Inflammatory macrophage treated with lipopolysaccharide for 4 hours (primary cell): ENCODE results near the gene QDPR.
"Not testable (repeated sequence)": the region's sequence is repeated elsewhere in the genome, so short reads cannot be mapped to it uniquely, and the experiment has no call there.

Source experiments
- DNase-seq: peaks from one replicate; pipeline ENCODE4 v3.0.0-alpha.2; 2020

QDPR gene

GRCh38 chr4:17489721-17490120, 22.2 kb downstream of the QDPR start:
- no peak for DNase-seq

- DNase-seq: no peak
Measured at GRCh38 chr4:17489123-17489522, 22.8 kb downstream of the QDPR start.

- DNase-seq: no peak
Measured at GRCh38 chr4:17482716-17483115, 29.2 kb downstream of the QDPR start.

- no peak for DNase-seq
Measured at GRCh38 chr4:17480955-17481354, 30.9 kb downstream of the QDPR start.

GRCh38 chr4:17480210-17480927, 31.5 kb downstream of the QDPR start:
- DNase-seq: no peak

GRCh38 chr4:17477774-17478472, 34.0 kb downstream of the QDPR start:
- DNase-seq: no peak

GRCh38 chr4:17476853-17477252, 35.0 kb downstream of the QDPR start:
- peak; percentile 78 for DNase-seq

GRCh38 chr4:17475481-17475880, 36.4 kb downstream of the QDPR start:
- DNase-seq: no peak

GRCh38 chr4:17469931-17470674, 41.8 kb downstream of the QDPR start:
- DNase-seq: no peak

- peak; percentile 5 for DNase-seq
Measured at GRCh38 chr4:17468619-17469221, 43.2 kb downstream of the QDPR start.

GRCh38 chr4:17463606-17464005, 48.3 kb downstream of the QDPR start:
- DNase-seq: no peak

- DNase-seq: no peak
Measured at GRCh38 chr4:17450269-17450804, 61.6 kb downstream of the QDPR start.

- peak; percentile 49 for DNase-seq
Measured at GRCh38 chr4:17448689-17449088, 63.2 kb downstream of the QDPR start.

GRCh38 chr4:17447675-17448298, 64.1 kb downstream of the QDPR start:
- peak; percentile 62 for DNase-seq

- no peak for DNase-seq
Measured at GRCh38 chr4:17447056-17447455, 64.8 kb downstream of the QDPR start.

GRCh38 chr4:17442477-17442876, 69.4 kb downstream of the QDPR start:
- DNase-seq: not testable (repeated sequence)

- DNase-seq: no peak
Measured at GRCh38 chr4:17437396-17437795, 74.5 kb downstream of the QDPR start.

- no peak for DNase-seq
Measured at GRCh38 chr4:17436750-17437090, 75.2 kb downstream of the QDPR start.
